Brain microvascular endothelial cell (primary cell): ENCODE results near the gene LTF.
"Not testable (repeated sequence)": the region's sequence is repeated elsewhere in the genome, so short reads cannot be mapped to it uniquely, and the experiment has no call there.

Experiments used
- DNase-seq: peaks from one replicate; pipeline ENCODE4 v3.0.0-alpha.2; 2020
- H3K27ac ChIP-seq: fragments of 250-450 bp; sonication (Bioruptor Pico); 2 replicates; pipeline ENCODE4 v1.5.1; 2020; ENCODE audit warnings: mild to moderate bottlenecking, moderate library complexity
- H3K27me3 ChIP-seq: fragments of 250-450 bp; sonication (Bioruptor Pico); replicated peaks from 2 replicates; pipeline ENCODE4 v1.5.1; 2020; ENCODE audit warnings: mild to moderate bottlenecking
- H3K36me3 ChIP-seq: fragments of 250-450 bp; sonication (Bioruptor Pico); replicated peaks from 2 replicates; pipeline ENCODE4 v1.5.1; 2020; ENCODE audit warnings: mild to moderate bottlenecking
- H3K4me3 ChIP-seq: 2 replicates; pipeline ENCODE4 v1.5.1; 2011; ENCODE audit warnings: low read depth, mild to moderate bottlenecking, control low read depth, low read length, moderate library complexity
- in situ Hi-C: cut with HindIII; loops from 2 replicates; pipeline ENCODE4 v1.10.0; 2017; ENCODE audit warnings: low sequenced_read_pairs, low pct_ligation_motif_present
- TF ChIP-seq, protein P1 (sequence below): IDR thresholded peaks from 2 replicates; pipeline ENCODE4 v1.5.1; 2011; ENCODE audit warnings: low read depth, mild to moderate bottlenecking, moderate library complexity, low read length, control low read depth, inconsistent platforms; ENCODE audit errors: missing control alignments

LTF gene

DNA sequence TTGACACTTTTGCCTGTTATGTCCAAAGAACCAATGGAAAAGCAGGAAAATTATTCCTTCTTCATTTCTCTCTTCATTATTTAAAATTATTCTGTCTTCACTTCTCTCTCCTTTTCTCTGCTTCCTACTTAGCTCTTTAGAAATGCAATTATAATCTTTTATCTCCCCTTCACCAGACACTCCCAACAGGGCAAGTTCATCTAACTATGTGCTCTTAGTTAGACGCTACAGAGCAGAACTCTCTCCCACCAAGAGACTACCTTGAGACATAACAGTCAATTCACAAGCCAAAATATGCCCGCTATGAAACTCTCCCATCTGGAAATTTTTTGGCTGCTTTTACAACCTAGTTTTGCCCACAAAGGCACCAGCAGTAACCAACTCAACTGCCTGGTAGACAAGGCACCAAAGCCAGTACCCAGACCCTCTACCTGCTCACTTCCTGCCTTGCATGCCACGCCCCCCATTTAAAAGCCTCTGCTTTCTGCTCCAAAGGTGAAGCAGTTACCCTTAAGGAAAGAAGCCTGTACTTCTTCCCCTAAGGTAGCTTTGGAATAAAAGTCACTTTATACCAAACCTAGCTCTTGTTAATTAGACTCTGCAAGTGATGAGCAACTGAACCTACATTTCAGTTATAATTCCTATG lies 29.5 kb downstream of the LTF start:
- H3K36me3 ChIP-seq: no peaks in the 10 kb centered on the region
- no peak for DNase-seq
- H3K4me3 ChIP-seq: no peak overlapping the region
- no peaks in the 10 kb centered on the region for H3K27me3 ChIP-seq
- in situ Hi-C loops: no loop called here
- TF ChIP-seq, protein P1, sequence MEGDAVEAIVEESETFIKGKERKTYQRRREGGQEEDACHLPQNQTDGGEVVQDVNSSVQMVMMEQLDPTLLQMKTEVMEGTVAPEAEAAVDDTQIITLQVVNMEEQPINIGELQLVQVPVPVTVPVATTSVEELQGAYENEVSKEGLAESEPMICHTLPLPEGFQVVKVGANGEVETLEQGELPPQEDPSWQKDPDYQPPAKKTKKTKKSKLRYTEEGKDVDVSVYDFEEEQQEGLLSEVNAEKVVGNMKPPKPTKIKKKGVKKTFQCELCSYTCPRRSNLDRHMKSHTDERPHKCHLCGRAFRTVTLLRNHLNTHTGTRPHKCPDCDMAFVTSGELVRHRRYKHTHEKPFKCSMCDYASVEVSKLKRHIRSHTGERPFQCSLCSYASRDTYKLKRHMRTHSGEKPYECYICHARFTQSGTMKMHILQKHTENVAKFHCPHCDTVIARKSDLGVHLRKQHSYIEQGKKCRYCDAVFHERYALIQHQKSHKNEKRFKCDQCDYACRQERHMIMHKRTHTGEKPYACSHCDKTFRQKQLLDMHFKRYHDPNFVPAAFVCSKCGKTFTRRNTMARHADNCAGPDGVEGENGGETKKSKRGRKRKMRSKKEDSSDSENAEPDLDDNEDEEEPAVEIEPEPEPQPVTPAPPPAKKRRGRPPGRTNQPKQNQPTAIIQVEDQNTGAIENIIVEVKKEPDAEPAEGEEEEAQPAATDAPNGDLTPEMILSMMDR: no peak
- no peak overlapping the region for H3K27ac ChIP-seq

DNA sequence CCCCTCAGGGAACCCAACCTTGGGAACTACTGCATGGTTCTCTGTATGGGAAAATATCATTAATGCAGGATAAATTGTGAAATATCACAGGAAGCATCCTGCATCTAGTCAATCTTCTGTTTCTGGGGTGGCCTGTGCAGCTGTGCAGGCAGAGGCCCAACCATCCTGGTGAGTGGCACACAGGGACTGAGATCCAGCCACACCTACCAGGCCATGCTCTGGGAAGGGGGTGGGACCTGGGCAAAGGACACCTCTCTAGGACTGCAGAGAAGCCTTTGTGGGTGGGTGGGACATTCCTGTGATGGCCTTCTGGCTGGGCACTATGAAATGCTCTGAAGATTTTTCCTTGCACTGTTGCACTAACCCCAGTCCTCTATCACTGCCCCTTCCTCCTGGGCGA lies 30.9 kb downstream of the LTF start:
- Histone ChIP-seq H3K27ac (no peak overlapping the region), H3K27me3 (no peaks in the 10 kb centered on the region), H3K36me3 (no peaks in the 10 kb centered on the region), H3K4me3 (no peak overlapping the region)
- in situ Hi-C loops: no loop called here
- DNase-seq: no peak
- TF ChIP-seq, protein P1: no peak

DNA sequence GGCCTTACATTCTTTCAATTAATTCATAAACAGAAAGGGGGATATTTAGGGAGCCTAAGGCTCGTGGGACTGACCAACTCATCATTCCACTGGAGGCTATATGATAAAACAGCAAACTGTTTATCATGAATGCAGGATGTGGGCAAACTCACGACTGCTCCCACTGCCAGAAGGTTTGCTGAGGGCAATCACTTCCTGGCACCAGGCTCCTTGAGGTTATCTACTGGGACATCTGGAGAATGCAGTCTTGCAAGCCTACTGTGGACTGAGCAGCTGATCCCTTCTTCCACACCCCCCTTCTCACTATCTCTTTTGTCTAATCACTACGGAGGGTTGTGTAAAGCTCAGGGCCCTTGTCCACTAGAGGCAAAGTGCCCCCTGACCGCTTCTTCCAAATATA lies 31.6 kb downstream of the LTF start:
- H3K27ac ChIP-seq, in situ Hi-C loops, H3K4me3 ChIP-seq, H3K27me3 ChIP-seq, DNase-seq, H3K36me3 ChIP-seq: not testable (repeated sequence)

DNA sequence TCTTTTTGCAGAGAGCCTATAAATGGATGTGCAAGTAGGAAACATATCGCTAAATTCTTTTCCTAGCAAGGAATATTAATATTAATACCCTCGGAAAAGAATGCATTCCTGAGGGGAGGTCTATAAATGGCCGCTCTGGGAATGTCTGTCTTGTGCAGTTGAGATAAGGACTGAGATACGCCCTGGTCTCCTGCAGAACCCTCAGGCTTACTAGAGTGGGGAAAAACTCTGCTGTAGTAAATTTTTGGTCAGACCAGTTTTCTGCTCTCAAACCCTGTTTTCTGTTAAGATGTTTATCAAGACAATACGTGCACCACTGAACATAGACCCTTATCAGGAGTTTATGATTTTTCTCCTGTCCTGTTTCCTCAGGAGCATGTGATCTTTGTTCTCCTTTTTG lies 32.8 kb downstream of the LTF start:
- H3K36me3 ChIP-seq, H3K27me3 ChIP-seq, DNase-seq, in situ Hi-C loops, H3K4me3 ChIP-seq, H3K27ac ChIP-seq: not testable (repeated sequence)

DNA sequence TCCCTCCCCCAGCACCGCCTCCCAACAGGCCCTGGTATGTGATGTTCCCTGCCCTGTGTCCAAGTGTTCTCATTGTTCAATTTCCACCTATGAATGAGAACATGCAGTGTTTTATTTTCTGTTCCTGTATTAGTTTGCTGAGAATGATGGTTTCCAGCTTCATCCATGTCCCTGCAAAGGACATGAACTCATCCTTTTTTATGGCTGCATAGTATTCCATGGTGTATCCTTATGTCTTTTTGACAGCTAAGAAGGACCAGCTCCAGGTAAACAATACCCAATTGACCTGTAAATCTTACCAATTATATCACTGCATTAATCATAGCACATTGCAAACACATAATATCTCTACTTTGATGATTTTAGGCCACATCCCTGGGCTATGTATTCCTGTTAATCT lies 33.8 kb downstream of the LTF start:
- in situ Hi-C loops, H3K27me3 ChIP-seq, DNase-seq, H3K27ac ChIP-seq, H3K36me3 ChIP-seq, H3K4me3 ChIP-seq: not testable (repeated sequence)

DNA sequence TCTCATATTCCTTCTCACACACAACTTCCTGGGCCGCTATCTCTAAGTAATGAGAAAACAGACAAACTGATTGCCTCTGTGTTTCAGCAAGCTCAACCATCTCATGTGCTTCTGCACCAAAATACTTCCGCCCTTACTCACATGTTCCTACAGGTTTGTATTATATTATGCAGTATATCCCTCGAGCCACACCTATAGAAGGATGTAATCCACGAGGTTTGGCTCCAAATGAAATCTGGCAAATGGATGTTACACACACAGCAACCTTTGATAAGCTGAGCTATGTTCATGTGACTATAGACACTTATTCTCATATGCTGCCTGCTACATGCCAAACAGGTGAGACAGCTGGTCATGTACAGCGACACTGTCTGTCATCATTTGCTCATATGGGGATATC lies 35.0 kb downstream of the LTF start:
- DNase-seq: no peak
- in situ Hi-C loops: no loop called here
- TF ChIP-seq, protein P1: no peak
- no peaks in the 10 kb centered on the region for H3K27me3 ChIP-seq
- H3K4me3 ChIP-seq: no peak overlapping the region
- no peak overlapping the region for H3K27ac ChIP-seq
- no peaks in the 10 kb centered on the region for H3K36me3 ChIP-seq

DNA sequence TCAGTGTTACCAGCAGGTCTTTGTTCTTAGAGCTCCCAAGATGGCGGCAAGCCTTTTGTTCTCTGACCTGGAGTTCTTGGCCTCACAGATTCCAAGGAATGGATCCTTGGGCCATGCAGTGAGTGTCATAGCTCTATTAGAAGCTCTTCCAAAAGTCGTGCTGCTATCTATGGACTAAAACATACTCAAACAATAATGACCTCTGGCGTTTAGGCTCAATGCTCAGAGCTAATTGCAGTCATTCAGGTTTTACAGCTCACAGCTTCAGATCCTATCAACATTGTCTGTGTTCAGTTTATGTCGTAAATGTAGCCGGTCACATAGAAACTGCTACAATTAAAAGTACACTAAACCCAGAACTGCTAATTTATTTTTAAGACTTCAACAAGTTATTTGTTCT lies 35.5 kb downstream of the LTF start:
- H3K27ac ChIP-seq: no peak overlapping the region
- in situ Hi-C loops: no loop called here
- H3K27me3 ChIP-seq: no peaks in the 10 kb centered on the region
- no peaks in the 10 kb centered on the region for H3K36me3 ChIP-seq
- no peak overlapping the region for H3K4me3 ChIP-seq
- TF ChIP-seq, protein P1: no peak
- DNase-seq: no peak
